Duodenal mucosa (tissue), 2 donors: Measurements from ENCODE around the gene SHLD2.
"Not testable (repeated sequence)": the region's sequence is repeated elsewhere in the genome, so short reads cannot be mapped to it uniquely, and the experiment has no call there.

Experiments
- H3K27ac ChIP-seq: one replicate; pipeline ENCODE4 v1.7.0; 2013; ENCODE audit warnings: low read depth, low read length
- H3K27me3 ChIP-seq, 2 donors: one replicate each; pipeline ENCODE4 v1.7.0; 2013; ENCODE audit warnings: low read length in 2 of 2, control low read depth in 1 of 2; ENCODE audit not compliant: insufficient read depth in 2 of 2, control insufficient read depth in 1 of 2
- H3K36me3 ChIP-seq, 2 donors: one replicate each; pipeline ENCODE4 v1.7.0; 2013; ENCODE audit warnings: low read length in 2 of 2, control low read depth in 1 of 2; ENCODE audit not compliant: insufficient read depth in 2 of 2, control insufficient read depth in 1 of 2
- H3K4me1 ChIP-seq, 2 donors: one replicate each; pipeline ENCODE4 v1.7.0; 2013; ENCODE audit warnings: low read length in 2 of 2, control low read depth in 1 of 2; ENCODE audit not compliant: insufficient read depth in 2 of 2, control insufficient read depth in 1 of 2
- H3K4me3 ChIP-seq, 2 donors: one replicate each; pipeline ENCODE4 v1.7.0; 2013; ENCODE audit warnings: low read length in 2 of 2, low read depth in 1 of 2
- H3K9ac ChIP-seq, 2 donors: one replicate each; pipeline ENCODE4 v1.7.0; 2013; ENCODE audit warnings: low read length in 2 of 2, low read depth in 1 of 2
- H3K9me3 ChIP-seq, 2 donors: one replicate each; pipeline ENCODE4 v1.7.0; 2013; ENCODE audit warnings: low read length in 2 of 2, control low read depth in 1 of 2; ENCODE audit not compliant: control insufficient read depth in 1 of 2

Gene SHLD2

GRCh38 chr10:87170705-87171104 is 75.7 kb downstream of the SHLD2 start:
- not testable (repeated sequence) for H3K27me3 ChIP-seq, H3K4me1 ChIP-seq, H3K4me3 ChIP-seq, H3K36me3 ChIP-seq, H3K27ac ChIP-seq, H3K9me3 ChIP-seq, H3K9ac ChIP-seq

DNA sequence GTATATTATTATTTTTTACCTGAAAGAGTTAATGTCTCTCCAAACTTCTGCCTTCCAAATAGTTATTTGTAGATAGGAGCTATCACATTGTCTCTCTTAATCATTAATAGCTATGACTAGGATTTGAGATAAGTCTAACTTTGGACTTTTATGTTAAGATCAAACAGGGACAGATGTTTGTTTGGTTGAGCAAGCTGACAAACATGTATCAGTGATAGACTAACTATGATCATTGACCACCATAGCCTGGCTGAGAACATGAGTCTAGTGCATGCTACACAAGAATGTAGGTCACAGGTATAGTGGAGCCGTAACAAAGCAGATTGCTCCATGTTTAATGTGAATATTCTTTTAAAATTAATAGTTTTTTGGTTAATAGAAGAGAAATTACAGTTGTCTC is 76.7 kb downstream of the SHLD2 start:
- H3K27me3 ChIP-seq, H3K4me3 ChIP-seq, H3K9ac ChIP-seq, H3K9me3 ChIP-seq, H3K27ac ChIP-seq, H3K4me1 ChIP-seq, H3K36me3 ChIP-seq: not testable (repeated sequence)

- H3K27ac ChIP-seq, H3K4me1 ChIP-seq, H3K4me3 ChIP-seq, H3K27me3 ChIP-seq, H3K36me3 ChIP-seq, H3K9ac ChIP-seq, H3K9me3 ChIP-seq: not testable (repeated sequence)
Measured at GRCh38 chr10:87172178-87172577, 77.2 kb downstream of the SHLD2 start.

- not testable (repeated sequence) for H3K27me3 ChIP-seq, H3K4me3 ChIP-seq
Measured at GRCh38 chr10:87177587-87177986, 82.6 kb downstream of the SHLD2 start.

DNA sequence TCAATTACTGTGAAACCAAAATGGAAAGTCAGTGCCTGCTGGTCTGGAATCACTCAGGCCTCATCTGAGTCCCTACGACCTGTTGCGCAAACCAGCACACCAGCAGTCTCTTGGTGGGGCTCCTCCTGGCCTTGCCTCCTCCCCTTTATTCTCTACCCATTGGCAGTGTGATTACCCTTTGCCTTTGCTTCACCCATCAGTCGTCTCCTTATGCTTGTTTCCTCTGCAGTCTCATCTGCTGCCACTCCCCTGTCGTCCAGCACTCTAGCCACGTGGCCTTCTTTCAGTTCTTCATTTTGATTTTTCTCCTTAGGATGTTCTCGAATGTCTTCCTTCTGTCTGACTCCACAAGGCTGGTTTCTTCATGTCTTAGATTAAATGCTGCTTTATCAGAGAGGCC is 89.4 kb downstream of the SHLD2 start:
- not testable (repeated sequence) for H3K27ac ChIP-seq, H3K27me3 ChIP-seq, H3K4me1 ChIP-seq, H3K36me3 ChIP-seq, H3K9me3 ChIP-seq, H3K9ac ChIP-seq, H3K4me3 ChIP-seq

More at GRCh38 chr10:87177587-87177986, 82.6 kb downstream of the SHLD2 start:
- not testable (repeated sequence) for H3K36me3 ChIP-seq, H3K9ac ChIP-seq, H3K4me1 ChIP-seq, H3K27ac ChIP-seq, H3K9me3 ChIP-seq

DNA sequence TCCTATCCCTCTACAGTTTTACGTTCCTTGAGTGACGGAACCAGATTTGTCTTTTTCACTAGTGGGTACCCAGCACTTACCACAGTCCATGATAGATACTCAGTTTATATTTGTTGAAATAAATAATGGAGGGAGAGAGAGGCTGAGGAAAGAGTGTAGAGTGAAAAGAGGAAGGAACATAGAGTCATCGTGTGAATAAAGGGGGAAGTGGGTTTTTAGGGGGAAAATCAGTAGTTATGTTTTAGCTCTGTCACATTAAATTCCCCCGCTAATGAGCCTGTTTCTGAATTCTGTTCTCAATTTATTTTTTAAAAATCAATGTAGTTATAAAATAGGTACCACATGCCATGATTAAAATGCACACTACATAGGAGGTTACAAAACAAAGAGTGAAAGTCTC is 91.0 kb downstream of the SHLD2 start:
- H3K27me3 ChIP-seq, H3K9me3 ChIP-seq, H3K9ac ChIP-seq, H3K4me3 ChIP-seq, H3K36me3 ChIP-seq, H3K4me1 ChIP-seq, H3K27ac ChIP-seq: not testable (repeated sequence)

DNA sequence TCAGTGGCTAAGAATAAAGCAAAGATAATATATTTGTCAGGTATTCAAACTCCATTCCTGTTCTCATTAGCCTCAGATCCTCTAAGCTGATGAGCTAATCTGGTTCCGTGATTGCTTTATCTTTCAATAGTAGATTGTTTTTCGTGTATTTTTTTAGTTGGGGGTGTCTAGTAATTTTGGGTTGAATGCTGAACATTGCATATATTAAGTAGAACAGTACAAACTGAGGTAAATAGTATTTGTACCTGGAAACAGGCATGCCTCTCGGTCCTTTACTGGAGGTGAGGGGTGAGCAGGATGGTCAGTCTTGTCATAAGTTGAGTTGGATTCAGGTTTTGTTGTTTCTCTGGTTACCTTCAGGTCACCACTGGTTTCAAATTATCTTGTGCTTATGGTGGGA is 92.6 kb downstream of the SHLD2 start:
- H3K36me3 ChIP-seq, H3K4me1 ChIP-seq, H3K27ac ChIP-seq, H3K9ac ChIP-seq, H3K27me3 ChIP-seq, H3K4me3 ChIP-seq, H3K9me3 ChIP-seq: not testable (repeated sequence)

GRCh38 chr10:87191841-87192240 is 96.8 kb downstream of the SHLD2 start:
- not testable (repeated sequence) for H3K36me3 ChIP-seq, H3K9ac ChIP-seq, H3K27ac ChIP-seq, H3K4me1 ChIP-seq, H3K27me3 ChIP-seq, H3K9me3 ChIP-seq, H3K4me3 ChIP-seq

- not testable (repeated sequence) for H3K9me3 ChIP-seq, H3K9ac ChIP-seq, H3K36me3 ChIP-seq, H3K27me3 ChIP-seq, H3K27ac ChIP-seq, H3K4me1 ChIP-seq
- H3K4me3 ChIP-seq, result peak overlapping the region in 1 of 2 donors; percentile 59
Measured at GRCh38 chr10:87200924-87201323, 105.9 kb downstream of the SHLD2 start.

DNA sequence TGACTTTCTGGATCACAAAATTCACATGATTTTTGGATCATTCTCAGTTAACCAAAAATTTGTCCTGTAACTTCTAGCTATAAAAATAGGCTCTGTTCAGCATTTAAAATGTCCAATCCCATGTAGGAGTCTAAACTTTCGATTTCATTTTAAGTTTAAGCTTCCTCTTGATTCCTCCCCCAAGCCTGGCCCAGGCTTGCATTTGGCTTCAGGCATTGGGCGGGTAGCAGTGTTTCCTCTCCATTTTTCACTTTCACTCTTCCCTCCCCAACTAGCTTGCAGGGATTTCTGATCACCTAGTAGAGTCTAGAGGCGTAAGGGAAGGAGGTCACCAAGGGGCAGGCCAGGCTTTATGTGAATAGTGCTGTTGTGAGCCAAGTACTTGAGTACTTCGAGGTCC is 109.8 kb downstream of the SHLD2 start:
- H3K27me3 ChIP-seq, H3K9me3 ChIP-seq, H3K27ac ChIP-seq, H3K9ac ChIP-seq, H3K4me3 ChIP-seq, H3K36me3 ChIP-seq, H3K4me1 ChIP-seq: not testable (repeated sequence)

DNA sequence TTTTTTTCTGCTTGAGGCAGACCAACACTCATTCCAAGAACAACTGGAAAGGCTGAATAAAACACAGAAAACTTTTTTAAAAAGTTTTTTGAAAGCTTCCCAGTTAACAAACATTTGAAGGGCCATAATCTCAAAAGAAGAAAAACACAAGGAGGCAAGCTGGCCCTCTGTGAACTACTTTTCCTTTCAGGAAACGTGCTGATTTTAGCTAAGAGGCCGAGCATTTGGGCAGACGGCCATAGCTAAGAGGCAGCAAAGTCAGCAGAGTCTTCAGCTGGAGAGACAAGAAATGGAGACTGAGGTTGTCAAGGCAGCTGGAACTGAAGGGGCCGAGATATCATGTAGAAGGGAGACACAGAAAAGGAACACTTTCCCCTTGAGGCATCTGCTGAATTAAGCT is 111.9 kb downstream of the SHLD2 start:
- H3K9me3 ChIP-seq, H3K4me3 ChIP-seq, H3K9ac ChIP-seq, H3K4me1 ChIP-seq, H3K27me3 ChIP-seq, H3K36me3 ChIP-seq, H3K27ac ChIP-seq: not testable (repeated sequence)
